ENCODE measurements around the gene ANKRD23.
"Not testable (repeated sequence)": the region's sequence is repeated elsewhere in the genome, so short reads cannot be mapped to it uniquely, and the experiment has no call there.

ANKRD23 gene

DNA sequence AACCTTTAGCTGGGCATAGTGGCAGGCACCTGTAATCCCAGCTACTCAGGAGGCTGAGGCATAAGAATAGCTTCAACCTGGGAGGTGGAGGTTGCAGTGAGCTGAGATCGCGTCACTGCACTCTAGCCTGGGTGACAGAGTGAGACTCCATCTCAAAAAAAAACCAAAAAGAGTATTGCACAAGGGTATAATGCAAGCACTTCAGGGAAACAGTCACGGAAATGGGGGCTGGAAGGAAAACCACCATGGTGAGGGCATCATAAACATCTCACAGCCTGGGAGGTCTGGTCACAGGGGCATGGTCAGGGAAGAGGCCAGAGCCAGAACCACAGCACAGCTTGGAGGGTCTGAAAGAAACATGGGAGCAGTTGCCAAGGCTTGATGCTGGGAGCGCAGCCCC is 19.2 kb upstream of the ANKRD23 start:
- DNase-seq = not testable (repeated sequence)

- DNase-seq = no peak
These were observed 17.3 kb upstream of the ANKRD23 start for GRCh38 chr2:96861074-96861473.

DNA sequence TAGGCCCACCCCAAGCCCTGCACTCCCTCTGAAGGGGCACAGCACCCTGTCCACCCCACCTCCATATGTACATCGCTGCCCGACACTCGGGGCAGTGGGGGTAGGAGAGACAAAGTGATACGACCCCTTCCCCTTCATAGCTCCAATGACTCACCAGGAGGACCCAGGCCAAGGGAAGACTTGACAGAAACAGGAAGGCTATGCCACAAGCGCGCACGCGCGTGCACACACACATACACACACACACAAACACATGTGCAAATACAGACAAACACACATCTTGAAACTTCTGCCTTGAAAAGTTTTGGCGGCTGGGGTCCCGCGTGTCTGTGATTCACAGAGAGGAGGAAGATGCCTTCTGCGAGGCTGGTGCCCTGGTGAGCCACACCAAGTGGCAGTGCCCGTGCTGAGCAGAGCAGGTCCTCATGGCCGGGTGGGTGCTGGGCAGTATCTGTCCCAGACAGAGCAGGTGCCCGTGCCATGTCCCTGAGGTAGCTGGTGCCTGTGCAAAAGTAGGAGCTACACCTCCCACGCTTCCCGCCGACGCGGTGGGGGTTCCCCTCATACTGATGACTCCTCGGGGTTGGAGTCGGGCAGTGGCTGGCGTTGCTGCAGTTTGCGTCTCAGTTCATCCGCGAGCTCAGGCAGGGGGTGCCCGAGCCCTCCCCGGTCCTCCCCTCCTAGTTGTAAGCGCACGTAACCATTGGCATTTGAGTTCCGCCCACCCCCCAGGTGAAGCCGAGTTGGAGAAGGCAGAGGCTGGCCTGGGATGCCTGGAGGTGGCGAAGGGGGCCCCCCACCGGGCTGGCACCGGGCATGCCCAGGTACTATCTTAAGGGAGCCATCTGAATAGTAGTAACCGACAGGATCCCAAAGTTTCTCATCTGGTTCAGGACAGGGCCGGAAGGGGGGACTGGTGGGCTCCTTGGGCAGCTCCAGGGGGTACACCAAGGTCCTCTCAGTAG is 16.5 kb upstream of the ANKRD23 start:
- no peak for DNase-seq

- no peak for DNase-seq
These were observed 15.9 kb upstream of the ANKRD23 start for GRCh38 chr2:96859681-96860064.

DNA sequence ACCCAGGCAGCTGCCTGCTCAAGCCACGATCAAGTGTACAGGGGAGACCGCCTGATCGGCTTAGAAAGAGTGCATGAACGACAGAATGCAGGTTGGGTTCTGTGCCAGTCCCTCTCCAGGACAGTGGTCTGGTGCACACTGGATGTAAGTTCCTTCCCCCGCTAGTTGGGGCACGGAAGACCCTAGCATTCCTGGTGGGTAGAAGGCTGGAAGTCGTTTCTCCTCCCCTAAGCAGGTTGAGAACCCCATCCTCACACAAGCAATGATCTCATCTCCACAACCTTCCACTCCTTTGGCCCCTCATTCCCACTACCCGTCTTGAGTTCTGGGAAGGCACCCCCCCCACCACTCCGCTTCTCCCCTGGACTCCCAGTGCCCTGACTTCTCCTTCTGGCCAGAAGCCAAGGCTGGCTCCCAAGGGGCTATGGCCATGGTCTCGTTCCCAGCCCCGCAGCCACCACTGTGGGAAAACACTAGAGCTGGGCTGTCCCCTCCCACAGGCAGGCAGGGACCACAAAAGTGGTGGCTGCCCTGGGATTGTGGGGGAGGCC is 15.4 kb upstream of the ANKRD23 start:
- DNase-seq = no peak

GRCh38 chr2:96857667-96858372 is 14.0 kb upstream of the ANKRD23 start, which contains the start of gene ANKRD39:
ANKRD39 (minus strand) TSS chr2:96858016; CDS start chr2:96857987, 29 bp downstream.
- DNase-seq = peak; percentile 98

- no peak for DNase-seq
These were observed 13.2 kb upstream of the ANKRD23 start for GRCh38 chr2:96856776-96857666.

DNA sequence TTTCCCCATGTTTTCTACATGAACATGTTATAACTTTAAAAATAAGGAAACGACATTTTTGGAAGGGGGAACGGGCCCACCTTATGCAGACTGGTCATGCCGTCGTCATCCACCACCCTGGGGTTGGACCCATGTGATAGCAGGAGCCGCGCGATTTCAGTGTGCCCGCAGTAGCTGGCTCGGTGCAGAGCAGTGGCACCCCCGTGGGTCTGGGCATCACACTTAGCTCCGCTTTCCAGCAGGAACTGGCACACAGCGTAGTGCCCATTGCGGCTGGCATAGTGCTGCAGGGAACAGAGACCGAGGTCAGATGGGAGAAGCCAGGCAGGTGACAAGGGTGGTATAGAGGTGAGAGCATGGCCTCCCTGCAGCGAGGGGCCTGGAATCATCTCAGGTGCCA is 9.5 kb upstream of the ANKRD23 start:
- DNase-seq = no peak

GRCh38 chr2:96852667-96853066 is 8.8 kb upstream of the ANKRD23 start:
- DNase-seq = no peak

DNA sequence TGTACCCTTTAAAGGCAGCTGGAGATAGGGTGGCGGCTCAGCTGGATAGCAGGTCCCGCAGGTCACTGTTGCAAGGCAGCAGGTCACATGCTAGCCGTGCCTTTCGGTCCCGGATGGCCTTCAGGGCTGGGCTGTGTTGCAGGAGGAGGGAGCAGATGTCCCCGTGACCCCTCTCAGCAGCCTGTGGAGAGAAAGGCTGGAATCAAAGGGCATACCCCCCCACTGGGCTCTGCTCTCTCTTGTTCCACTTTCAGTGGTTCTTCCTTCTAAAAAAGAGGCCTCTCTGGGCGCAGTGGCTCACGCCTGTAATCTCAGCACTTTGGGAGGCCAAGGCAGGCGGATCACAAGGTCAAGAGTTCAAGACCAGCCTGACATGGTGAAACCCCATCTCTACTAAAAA is 4.4 kb upstream of the ANKRD23 start:
- no peak for DNase-seq

GRCh38 chr2:96847586-96847985 is 3.8 kb upstream of the ANKRD23 start:
- no peak for DNase-seq

DNA sequence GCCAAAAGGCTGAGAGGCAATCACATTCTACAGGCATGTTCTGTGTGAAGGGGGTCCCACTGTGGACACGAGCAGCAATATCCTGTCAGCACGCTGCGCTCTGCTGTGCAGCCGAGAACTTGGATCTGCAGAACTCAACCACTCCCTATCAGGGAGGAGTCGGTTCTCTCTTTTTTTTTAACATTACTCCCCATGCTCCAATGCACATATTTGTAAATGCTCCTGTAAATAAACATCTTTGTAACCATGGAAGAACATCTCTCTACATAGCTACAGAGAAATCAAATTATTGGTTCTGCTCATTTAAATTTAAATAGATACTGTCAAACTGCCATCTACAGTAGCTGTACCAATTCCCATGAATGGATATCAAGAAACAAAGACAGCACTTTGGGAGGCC is 3.0 kb upstream of the ANKRD23 start:
- no peak for DNase-seq

DNA sequence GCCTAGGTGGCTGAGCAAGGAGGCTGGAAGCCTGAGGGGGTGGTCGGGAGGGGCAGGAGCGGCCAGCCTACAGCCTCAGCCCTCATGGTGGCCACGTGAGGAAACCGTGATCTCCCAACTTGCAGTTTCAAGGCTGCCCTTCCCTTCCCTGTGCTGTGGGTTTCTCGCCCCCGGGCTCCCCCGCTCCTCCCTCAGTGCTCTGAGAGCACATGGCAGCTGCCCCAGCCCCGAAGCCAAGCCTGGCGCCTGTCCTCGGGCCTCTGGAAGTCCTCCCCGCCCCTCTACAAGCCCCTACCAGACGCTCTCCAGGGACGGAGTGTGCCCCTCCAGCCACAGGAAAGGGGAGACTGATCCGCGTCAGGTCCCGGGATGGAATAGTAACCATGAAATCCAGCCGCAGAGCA is 586 bp upstream of the ANKRD23 start:
- no peak for DNase-seq

- no peak for DNase-seq
These were observed 1.2 kb downstream of the ANKRD23 start for GRCh38 chr2:96842600-96842999.

DNA sequence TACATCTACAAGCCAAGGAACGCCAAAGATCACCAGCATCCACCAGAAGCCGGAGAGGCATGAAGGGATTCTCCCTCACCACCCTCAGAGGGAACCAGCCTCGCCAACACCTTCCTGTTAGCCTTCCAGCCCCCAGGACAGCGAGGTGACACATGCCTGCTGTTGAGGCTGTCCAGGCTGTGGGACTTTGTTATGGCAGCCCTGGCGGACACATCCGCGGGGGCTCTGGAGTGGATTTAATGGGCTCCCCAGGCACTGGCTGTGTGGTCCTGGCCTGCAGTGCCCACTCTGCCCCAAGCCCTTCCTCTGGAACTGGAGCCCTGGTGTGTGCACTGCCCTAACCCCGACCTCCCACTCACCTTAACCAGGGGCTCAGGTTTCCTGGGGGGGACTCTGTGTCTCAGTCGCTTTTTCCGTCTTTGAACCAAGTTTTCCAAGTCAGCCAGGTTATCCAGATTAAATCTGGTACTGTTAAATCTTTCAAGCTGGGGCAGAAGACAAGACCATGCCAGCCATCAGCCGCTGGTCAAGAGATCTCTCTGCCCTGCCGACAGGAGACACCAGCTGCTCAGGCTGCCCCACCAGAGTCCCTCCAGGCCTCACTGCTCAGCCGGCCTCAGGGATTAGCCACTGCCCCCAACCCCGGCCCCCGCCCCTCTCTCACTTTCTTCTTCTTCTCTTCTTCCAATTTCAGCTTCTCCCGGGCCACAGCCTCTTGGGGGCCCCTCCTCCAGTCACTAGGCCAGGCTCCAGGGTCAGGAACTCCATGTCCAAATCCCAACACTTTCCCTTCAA is 1.9 kb downstream of the ANKRD23 start:
- DNase-seq = no peak

DNA sequence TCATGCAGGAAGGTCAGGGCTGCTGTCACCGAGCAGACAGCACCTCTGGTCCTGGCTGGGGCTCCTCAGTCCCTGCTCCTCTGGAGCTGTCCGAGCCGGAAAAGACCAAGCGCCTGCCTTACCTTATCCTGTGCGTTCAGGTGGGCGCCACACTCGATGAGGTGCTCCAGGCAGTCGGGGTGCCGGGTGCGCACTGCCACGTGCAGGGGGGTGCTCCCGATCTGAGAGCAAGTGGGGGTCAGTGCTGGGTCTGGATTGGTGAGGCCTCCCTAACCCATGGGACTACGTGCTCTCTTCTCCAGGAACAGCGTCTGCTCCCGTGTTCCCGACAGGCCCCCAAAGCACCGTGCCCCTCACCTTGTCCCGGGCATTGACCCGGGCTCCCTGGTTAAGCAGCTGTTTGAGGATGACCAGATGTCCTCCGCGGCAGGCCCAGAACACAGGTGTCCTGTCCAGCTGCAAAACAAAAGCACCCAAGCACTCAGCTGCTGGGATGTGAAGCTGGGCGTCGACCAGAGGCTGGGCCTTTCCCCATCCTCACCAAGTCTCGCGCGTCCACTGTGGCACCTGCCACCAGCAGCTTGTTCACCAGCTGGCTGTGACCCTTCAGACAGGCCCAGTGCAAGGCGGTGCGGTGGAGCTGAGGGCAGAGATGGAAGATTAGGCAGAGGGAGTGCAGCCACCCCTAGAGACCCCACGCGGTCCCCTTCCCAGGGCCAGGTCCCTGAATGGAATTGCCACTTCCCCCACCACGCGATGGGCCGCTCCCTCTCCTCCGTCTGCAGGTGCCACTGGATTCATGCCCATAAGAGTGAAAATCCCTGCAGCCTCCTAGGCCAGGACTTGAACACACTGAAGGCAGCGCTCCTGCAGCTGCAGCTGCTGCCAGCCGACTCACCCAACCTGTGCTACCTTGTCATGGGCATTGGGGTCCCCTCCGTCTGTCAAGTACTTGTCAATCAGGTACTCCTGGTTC is 3.7 kb downstream of the ANKRD23 start:
- DNase-seq = no peak

- DNase-seq = peak; percentile 16
These were observed 4.4 kb downstream of the ANKRD23 start for GRCh38 chr2:96839293-96839874.

GRCh38 chr2:96838345-96839292 is 5.2 kb downstream of the ANKRD23 start:
- DNase-seq = no peak

- no peak for DNase-seq
These were observed 6.2 kb downstream of the ANKRD23 start for GRCh38 chr2:96837575-96837974.

All from fibroblast of skin of scalp (primary cell).